HG03439 (cell line): ENCODE data around the gene MOB1A.
"Not testable (repeated sequence)": the region's sequence is repeated elsewhere in the genome, so short reads cannot be mapped to it uniquely, and the experiment has no call there.

Experiments used
- ATAC-seq: cut with Tn5 transposase; IDR thresholded peaks from one replicate; pipeline ENCODE4 v1.9.1; 2021; ENCODE audit warnings: mild to moderate bottlenecking, moderate library complexity; ENCODE audit not compliant: unreplicated experiment

Gene MOB1A

DNA sequence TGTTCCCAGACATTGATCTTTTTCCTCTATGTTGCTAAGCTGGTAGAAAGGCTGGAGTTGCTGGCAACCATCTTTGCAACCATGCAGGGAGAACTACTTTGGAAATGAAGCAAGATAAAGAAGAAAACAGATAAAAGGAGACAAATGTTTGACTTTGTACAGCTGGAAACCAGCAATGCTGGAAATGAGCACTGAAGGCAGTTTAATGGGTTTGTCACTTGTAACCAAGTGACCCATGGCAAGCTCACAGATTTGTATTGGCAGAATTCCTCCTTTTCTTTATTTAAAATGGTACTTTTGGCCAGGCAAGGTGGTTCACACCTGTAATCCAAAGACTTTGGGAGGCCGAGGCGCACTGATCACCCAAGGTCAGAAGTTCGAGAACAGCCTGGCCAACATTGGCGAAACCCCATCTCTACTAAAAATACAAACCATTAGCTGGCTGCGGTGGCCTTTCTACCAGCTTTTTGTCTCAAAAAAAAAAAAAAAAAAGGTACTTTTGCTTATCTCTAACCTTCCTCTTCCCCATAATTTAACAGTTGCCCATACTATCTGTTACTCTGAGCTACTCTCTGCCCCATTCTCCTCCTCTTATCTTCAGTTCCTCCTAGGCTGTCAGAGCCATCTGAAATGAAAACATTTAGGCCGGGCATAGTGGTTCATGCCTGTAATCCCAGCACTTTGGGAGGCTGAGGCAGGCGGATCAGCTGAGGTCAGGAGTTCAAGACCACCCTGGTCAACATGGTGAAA, 28.9 kb downstream of the MOB1A start:
- ATAC-seq, result no peak

DNA sequence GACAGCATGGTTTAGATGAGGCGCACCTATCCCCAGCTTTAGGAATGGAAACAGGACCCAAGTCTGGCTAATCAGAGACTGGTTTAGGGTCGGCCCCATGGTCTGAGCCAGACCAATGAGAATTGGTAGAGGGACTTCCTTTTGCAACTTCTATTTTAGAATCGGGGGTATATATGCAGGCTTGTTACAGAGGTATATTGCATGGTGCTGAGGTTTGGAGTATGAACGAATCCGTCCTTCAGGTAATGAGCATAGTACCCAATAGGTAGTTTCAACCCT, 29.5 kb downstream of the MOB1A start:
- no peak for ATAC-seq

DNA sequence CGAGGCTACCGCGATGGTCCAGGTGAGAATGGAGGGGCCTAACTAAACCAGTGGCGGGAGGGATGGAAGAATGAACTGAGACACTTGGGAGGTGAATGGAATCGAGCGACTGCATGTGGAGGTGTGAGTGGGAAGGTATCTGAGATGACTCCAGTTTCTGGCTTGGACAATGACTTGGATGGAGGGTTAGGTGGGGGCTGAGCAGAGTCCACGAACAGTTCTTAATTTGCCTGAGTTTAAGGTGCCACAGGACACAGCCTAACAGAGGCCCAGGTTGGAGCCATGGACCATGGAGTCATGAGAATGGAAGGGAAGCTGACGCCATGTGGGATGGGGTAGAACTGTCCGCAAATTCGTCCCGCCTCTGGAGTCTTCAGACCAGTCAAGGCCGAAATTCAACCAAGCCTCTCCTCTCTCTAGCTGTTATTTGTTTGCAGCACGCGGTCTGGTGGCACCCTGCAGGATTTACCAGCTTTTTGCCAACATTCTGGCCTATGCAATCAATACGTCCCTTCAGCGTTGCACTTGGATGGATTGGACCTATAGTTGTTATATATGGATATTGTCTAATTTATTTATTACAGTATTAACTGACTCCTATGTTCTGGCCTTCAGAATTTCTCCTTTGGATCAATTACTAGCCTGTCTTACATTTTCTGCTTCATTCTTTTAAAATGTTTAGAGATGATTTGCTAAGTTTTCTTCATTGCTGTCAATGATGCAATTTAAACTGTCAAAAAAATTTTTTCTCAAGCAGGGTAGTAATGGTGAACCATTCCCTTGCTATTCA, 30.0 kb downstream of the MOB1A start:
- no peak for ATAC-seq

DNA sequence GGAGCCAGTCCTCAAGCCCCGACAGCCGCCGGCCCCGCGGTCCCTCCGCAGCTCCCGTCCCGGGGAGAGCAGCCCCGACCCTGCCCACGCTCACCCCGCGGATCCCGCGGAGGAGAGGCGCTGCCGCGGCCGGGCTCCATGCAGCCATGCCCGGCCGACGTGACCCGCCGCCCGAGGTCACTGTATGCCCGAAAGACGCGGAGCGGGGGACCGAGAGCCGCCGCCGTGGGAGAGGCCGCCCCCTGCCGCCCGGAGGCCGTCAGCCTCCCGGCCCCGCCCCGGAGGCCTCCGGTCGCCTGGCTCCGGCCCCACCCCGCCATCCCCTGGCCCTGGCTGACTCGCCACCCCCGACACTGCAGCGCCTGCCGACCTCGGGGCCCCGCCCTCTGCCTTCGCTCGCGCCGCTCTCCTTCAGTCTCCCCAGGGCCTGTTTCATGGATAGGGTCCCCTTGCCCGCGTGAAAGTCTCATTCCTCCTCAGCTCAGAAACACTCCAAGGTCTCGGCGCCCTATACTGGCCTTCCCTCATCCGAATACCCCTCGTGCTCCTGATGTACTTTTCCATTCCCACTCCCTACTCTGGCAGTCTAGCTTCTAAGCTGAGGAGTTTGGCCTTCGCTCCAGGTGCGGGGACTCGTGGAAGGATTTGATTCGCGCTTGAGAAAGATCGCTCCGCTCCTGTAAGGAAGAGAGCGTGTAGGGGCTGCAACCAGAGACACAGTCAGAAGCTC, 30.8 kb downstream of the MOB1A start, which contains the start of gene BOLA3:
BOLA3 (minus strand) TSS at position 186 of the 730 bp plus-strand sequence; CDS start at position 148, 38 bp downstream.
- ATAC-seq, result peak; percentile 81

DNA sequence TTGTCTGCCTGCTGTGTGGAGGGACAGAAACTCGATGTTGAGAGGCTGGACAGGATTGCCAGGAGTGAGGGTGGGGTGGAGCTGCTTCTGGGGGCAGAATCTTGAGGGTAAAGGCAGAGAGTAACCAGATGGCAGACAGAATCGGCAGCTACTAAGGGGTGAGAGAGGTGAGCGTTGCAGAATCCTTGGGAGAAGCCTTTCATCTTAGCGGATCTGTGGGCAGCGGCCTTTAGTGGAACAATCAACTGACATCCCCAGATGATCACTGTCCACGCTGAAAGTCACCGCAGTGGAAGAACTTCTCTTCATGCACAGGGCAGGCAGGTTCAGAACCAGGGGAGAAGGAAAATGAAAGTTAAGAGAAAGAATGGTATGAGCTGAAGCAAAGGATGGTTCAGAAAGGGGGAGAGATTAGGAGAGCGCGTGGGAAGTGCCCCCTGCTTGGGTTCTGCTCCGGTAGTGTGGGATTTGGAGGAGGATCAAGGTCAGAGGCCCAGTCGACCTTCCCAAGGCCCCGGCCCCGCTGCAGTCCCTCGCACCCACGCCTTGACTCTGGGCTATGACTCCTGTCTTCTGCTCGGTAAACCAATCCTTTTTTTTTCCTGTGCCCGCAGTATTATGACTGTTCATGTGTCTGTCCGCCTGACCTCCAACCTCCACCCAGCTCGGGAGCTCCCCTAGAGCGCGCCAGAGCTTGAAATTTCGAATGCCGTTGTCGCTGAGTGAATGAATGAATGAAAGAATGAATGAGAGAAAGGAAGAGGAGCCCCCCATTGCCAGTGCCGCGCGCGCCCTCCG, 31.6 kb downstream of the MOB1A start:
- ATAC-seq, result peak; percentile 34

DNA sequence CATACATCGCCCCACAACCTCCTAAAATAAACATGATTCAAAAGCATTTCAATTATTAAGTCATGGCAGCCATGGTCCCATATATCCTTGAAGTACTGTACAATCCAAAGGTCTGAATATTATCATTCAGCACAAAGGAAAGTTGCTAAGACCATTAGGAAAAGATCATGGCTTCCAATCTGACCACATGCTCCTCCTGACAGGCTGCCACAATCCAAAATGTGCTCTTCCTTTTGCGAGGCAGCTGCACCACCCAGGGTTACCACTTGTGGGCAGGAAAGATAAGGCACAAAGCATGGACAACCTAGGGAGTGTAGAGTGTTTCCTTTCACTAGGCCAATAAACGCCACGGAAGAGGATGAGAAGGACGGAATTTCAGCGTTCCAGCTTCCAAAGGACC, 36.3 kb downstream of the MOB1A start:
- no peak for ATAC-seq

DNA sequence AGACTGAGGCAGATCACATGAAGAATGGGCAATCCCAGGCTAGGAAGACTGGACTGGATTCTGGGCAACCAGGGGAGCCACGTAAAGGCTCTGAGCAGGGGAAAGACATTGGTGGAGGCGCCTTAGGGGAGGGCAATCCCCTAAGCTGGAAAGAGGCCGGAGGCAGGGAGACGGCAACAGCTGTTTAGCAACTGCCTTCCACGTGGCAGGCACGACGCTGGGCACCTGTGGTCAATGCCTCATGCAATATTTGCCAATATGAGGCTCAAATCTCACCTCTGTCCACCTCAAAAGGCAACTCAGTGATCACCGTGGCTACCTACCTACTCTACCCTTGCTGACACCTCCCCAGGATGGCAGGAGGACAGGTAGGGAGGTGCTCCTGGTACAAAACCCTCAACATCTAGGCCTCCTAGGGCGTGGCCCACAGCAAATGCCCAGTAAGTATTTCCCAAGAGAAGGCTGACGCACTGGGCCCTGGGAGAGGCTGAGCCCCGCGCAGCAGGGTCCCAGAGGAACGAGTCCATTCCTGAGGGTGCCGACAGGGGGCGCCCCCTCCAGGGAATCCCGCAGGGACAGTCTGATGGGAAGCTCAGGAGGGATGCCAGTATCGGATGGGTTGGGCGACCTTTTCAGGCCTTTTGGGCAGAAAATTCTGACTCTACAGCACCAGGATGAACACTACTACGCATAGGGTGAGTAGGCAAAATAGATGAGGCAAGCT, 39.9 kb downstream of the MOB1A start:
- no peak for ATAC-seq

DNA sequence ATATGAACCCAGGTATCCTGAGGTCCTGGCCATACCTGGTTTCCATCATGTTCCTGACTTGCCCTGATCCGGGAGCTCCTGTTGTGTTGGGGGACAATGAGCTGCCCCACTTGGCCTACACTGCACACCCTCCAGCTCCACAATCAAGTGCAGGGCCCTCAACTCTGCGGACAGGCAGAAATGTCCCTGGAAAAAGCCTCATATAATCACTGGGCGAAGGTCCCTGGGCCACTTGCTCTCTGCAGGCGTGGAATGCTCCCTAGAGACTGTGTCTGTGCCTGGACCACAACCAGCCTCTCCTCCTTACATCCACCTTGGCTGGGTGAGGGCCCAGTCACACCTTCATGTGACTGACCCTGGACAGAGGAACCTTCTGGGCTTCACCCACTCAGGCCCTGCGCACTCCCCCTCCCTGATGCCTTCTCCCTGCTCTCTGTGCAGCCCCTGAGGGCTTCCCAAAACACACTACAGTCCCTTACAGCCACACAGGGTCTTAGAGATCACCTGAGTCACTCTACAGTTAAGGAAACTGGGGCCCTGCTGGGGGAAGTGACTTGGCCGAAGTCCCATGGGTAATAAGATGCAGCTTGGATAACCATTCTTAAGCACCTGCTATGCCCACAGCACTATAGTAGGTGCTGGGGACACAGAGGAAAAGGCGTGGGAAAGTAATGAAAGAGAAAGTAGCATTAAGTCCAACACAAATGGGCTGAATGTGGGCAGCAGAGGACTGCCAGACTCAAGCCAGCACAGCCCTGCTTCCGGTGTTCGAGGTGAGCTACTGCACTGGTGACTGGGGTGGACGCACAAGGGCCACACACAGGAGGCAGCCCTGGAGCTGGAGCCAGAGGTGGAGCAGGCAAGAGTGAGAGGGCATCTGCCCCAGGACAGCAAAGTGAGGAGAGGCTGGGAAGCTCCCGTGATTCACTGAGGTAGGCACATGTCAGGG, 40.8 kb downstream of the MOB1A start:
- no peak for ATAC-seq

DNA sequence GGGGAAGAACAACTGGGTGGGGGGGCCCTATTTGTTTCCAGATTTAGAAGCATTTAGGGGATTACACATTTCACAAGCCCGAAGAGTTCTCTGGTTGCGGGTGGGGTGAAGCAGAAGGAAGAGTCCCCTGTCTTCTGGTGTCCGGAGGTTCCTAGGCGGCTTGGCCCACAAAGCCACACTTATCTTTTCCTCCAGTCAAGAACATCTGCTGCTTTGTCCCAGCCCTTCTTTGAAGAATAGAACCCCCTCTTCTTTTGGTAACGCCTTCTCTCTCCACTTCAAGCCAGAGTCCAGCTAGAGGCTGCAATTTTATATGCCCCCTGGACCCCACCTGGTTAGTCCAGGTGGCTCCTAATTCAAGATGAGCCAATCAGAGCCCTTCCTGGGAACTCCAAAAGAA, 46.8 kb downstream of the MOB1A start:
- ATAC-seq, result no peak

DNA sequence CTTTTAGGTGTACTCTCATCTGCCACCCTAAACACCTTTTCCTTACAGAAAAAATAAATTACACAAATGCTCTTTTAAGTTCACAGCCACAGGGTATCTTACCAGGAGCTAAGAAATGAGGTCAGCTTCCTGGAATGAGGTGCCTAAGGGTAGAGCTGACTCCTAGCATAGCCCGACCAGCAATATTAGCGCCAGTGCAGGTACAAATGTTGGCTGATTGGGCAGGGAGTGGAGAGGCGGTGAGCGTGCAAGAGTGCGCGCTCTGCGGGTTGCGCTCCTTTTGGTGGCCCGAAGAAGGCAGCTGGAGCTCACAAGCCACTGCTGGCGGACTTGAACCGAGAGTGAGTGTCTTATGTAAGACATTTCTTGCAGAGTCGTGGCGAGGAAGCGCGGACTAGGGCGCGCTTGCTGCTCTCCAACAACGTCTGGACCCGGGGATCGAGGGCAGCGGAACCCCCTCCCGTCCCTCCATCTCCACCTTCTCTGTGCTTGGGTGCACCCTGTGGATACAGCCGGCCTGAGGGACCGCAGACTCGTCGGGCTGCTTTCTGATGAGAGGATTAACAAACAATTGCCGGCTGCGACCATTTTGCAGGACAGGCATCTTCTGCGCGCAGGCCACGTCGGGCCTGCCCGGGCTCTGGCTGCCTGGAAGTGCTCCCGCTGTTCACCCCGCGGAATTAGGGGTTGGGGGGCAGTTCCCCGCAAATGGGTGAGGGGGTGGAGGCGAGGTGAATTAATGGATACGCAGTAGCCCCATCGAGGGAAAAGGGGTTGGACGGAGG, 48.3 kb downstream of the MOB1A start:
- ATAC-seq, result no peak

DNA sequence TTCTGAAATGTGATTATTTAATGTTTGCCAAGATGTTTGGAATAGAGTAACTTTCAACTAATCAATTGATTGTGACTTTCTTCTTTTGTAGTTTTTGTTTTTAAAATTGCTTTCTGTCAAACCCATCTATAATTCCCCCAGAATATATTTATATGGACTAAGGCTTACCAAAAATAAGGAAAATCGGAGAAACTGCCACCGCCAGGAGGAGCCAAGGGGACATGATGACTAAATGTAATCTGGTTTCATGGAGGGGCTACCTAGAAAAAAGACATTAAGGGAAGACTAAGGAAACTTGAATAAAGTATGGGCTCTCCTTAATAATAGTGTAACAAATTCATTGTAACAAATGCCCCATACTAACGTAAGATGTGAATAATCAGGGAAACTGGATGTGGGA, 50.5 kb downstream of the MOB1A start:
- ATAC-seq, result no peak

DNA sequence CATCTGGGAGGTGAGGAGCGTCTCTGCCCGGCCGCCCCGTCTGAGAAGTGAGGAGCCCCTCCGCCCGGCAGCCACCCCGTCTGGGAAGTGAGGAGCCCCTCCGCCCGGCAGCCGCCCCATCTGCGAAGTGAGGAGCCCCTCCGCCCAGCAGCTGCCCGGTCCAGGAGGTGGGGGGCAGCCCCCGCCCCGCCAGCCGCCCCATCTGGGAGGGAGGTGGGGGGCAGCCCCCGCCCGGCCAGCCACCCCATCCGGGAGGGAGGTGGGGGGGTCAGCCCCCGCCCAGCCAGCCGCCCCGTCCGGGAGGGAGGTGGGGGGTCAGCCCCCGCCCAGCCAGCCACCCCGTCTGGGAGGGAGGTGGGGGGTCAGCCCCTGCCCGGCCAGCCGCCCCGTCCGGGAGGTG, 54.7 kb downstream of the MOB1A start:
- not testable (repeated sequence) for ATAC-seq

DNA sequence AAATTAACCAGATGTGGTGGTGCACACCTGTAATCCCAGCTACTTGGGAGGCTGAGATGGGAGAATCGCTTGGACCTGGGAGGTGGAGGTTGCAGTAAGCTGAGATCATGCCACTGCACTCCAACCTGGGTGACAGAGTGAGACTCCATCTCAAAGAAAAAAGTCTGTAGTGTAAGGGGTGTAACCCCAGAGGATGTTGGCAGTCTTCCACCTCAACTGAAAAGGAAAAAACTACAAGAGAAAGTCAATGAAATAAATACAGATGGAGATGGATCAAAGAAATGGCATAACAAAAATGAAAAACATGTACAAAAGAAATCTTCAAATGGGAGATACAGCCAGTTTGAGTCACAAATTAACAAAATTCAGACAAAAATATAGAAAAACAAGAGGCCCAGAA, 56.8 kb downstream of the MOB1A start:
- not testable (repeated sequence) for ATAC-seq

DNA sequence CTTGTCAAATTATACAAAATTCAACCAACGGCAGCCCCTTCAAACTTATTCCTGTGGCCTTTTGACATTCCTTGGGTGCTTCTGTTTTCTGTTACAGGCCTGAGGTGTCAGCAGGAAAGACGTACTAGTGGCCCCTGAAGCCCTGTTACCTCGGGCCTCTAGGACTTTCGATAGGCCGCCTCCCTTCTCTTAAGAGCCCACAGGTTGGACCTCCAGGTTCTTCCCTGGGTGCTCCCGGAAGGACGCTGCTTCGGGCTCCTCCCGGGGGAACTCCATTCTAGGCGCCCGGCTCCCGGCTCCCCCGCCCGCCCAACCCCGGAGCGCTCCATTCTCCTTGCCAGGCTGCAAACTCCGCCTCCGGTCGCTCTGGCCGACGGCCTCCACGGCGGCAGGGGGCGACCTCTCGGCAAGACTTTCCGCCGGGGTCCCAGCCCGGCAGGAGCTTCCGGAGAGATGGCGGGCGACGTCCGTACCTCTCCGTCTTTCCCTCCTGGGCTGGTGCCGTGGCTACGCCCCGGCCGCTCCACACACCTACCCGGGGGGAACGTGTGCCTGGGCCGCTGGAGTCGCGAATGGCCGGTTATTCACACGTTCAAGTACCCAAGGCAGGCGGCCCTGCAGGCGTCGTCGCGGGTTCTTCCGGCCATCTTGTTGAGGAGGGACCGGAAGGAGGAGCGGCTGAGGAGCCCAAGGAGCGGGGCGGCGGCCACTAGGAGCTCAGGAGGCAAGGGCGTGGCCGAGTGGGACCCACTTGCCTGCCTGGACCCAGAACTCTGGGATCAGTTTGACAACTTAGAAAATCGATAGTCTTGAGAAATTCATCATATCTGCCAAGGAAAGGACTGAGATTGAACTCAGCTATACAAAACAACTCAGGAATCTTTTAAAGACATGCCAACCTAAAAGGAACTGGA, 58.5 kb downstream of the MOB1A start:
- peak; percentile 97 for ATAC-seq

DNA sequence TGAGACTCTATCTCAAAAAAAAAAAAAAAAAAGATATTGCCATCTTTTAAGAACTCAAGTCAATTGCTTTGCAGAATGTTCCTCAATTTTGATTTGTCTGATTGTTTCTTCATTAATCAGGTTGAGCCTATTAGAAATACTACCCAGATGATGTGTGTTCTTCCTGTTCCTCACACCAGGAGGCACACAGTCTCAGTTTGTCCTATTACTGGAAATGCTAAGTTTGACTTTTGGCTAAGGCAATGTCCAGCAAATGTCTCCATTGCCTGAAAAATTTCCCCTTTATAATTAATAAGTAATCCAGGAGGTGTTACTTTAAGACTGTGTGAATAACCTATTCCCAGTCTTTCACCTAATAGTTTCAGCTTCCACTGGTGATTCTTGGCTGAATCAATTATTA, 59.3 kb downstream of the MOB1A start:
- ATAC-seq, result no peak

DNA sequence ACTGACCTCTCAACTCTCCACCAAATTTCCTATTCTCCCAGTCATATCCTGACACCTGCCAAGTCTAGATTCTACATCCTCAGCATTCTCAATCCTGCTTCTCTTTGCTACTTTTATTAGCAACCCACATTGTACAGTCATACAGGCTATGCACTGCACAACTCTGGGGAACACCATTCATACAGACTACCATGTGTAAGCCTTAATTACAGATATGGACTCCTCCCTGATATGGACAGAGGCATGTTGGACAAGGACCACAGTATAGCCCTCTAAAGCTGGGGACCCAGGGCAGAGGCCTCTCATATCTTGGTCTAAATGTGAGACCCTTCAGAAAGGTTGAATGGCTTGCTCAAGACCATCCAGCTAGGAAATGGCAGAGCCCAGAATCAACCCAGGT, 67.3 kb downstream of the MOB1A start:
- no peak for ATAC-seq

DNA sequence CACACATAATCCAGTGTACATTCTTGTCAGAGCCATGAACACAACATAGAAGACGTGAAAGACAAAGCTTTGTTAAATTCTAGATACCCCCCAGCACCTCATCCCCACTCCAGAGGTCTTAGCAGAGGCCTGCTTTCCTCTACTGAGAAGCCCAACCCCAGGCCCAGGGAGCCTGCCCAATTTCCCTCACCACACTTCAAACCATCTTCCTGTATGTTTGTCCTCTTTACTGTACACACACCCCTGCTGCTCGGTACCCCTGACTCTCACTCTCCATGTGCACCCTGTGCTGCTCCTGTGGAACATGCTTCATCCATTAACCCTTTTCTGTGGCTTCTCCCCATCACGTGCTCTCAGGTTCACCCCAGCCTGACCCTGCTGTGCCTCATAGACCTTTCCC, 68.1 kb downstream of the MOB1A start:
- ATAC-seq, result no peak
